NCI-H1417 treated with DMSO at 0.1 percent for 48 hours (cell line): ENCODE results near the gene TRPC6.
"Not testable (repeated sequence)": the region's sequence is repeated elsewhere in the genome, so short reads cannot be mapped to it uniquely, and the experiment has no call there.

Experiments used
- DNase-seq: peaks from one replicate; lab custom pipeline; 2025; lab: John Stamatoyannopoulos, UW

TRPC6 gene

GRCh38 chr11:101448881-101449442 is 134.8 kb downstream of the TRPC6 start:
- no peak for DNase-seq

GRCh38 chr11:101446726-101447125 is 137.1 kb downstream of the TRPC6 start:
- DNase-seq: no peak

GRCh38 chr11:101446238-101446637 is 137.6 kb downstream of the TRPC6 start:
- no peak for DNase-seq

- no peak for DNase-seq
Observed at GRCh38 chr11:101445761-101446160, 138.0 kb downstream of the TRPC6 start.

- no peak for DNase-seq
Observed at GRCh38 chr11:101444851-101445250, 139.0 kb downstream of the TRPC6 start.

- DNase-seq: no peak
Observed at GRCh38 chr11:101444164-101444563, 139.6 kb downstream of the TRPC6 start.

- no peak for DNase-seq
Observed at GRCh38 chr11:101442936-101443521, 140.8 kb downstream of the TRPC6 start.

GRCh38 chr11:101442171-101442570 is 141.6 kb downstream of the TRPC6 start:
- DNase-seq: no peak

- DNase-seq: no peak
Observed at GRCh38 chr11:101441747-101442146, 142.1 kb downstream of the TRPC6 start.

- DNase-seq: no peak
Observed at GRCh38 chr11:101439488-101439887, 144.3 kb downstream of the TRPC6 start.

GRCh38 chr11:101438708-101439107 is 145.1 kb downstream of the TRPC6 start:
- not testable (repeated sequence) for DNase-seq

GRCh38 chr11:101438126-101438525 is 145.7 kb downstream of the TRPC6 start:
- no peak for DNase-seq

- peak; percentile 58 for DNase-seq
Observed at GRCh38 chr11:101436511-101437142, 147.2 kb downstream of the TRPC6 start.

GRCh38 chr11:101435408-101435973 is 148.3 kb downstream of the TRPC6 start:
- no peak for DNase-seq

- no peak for DNase-seq
Observed at GRCh38 chr11:101434026-101434643, 149.7 kb downstream of the TRPC6 start.

- DNase-seq: no peak
Observed at GRCh38 chr11:101433151-101433550, 150.7 kb downstream of the TRPC6 start.

GRCh38 chr11:101429703-101430540 is 153.9 kb downstream of the TRPC6 start:
- DNase-seq: no peak

- no peak for DNase-seq
Observed at GRCh38 chr11:101428918-101429317, 154.9 kb downstream of the TRPC6 start.

- DNase-seq: no peak
Observed at GRCh38 chr11:101407324-101407723, 176.5 kb downstream of the TRPC6 start.
